ENCODE results near the gene ALS2. TPM values are rescaled to one million over a fixed set of nuclear protein-coding genes. Genes with fewer than 3 reads are reported as not detected.
"Not testable (repeated sequence)": the region's sequence is repeated elsewhere in the genome, so short reads cannot be mapped to it uniquely, and the experiment has no call there.

Gene ALS2
- total RNA-seq, 1 experiment from 2014 or later: 23.8 TPM

GRCh38 chr2:201816657-201817575 lies 36.2 kb upstream of the ALS2 start:
- POLR2A ChIA-PET (ENCODE audit: unreplicated experiment): no interaction called here

DNA sequence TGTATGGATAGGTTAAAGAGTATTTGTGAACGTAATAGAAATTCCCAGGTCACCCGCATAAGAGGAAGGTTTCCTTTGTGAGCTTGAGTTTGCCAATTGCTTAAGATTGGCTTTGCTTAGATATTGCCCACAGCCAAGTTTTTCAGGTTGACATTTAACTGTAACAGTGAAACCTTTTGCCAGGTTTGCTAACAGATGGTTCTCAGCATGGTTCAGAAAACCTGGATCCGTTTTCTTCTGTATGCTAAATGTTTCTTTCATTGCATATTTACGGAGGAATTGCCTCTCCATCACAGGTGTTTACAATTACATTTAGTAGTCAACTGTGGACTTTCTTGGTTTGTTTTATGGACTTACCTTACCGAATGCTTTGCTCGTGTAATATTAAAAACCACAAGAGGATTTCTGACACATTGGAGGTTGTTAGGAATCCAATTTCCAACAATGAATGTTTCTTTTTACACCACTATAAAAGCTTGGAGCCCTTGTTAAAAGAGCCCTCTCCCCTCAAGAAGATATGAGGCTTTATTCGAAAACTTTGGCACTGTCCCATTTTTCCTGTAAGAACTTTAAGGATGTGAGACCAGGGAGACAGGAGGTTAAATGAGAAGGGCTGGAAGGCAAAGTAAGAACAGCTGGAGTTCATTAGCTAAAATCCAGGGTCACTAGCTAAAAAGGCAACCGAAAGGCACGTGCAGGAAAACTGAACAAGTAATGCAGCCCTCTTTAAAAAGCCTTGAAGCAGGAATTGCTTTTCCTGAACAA lies 33.4 kb upstream of the ALS2 start:
- POLR2A ChIA-PET (ENCODE audit: unreplicated experiment): no interaction called here
- Histone ChIP-seq H3F3A (ENCODE audit: low read length, unreplicated experiment) (no peaks in the 10 kb centered on the region), H2AFZ (ENCODE audit: low read length) (no peak overlapping the region), H3K79me2 (ENCODE audit: low read length) (no peaks in the 10 kb centered on the region), H3K27ac (ENCODE audit: low read length) (no peak overlapping the region), H3K9me3 (ENCODE audit: low read length) (no peaks in the 10 kb centered on the region), H3K27me3 (ENCODE audit: low read length) (no peaks in the 10 kb centered on the region), H3K4me3 (ENCODE audit: low read length) (no peak overlapping the region), H3K4me2 (ENCODE audit: low read length) (no peak overlapping the region), H4K20me1 (ENCODE audit: low read length) (no peaks in the 10 kb centered on the region), H3K9me2 (replicated peaks; ENCODE audit: low read length) (no peaks in the 10 kb centered on the region), H3K36me3 (ENCODE audit: low read depth, low read length) (no peaks in the 10 kb centered on the region), H3K9ac (ENCODE audit: low read length) (no peak overlapping the region), H3K4me1 (ENCODE audit: insufficient read depth, low read length) (no peaks in the 10 kb centered on the region)
- BruUV-seq (replicated peaks): no TSS peak
- intact Hi-C loops (cut with micrococcal nuclease): no loop called here
- DNase-seq (no peak), ATAC-seq (no peak)
- TF ChIP-seq CTCF (conservative IDR thresholded peaks at IDR 0.05; ENCODE audit: low read depth, low read length) (no peak), EZH2 (IDR thresholded peaks at IDR 0.05; ENCODE audit: low read length, unreplicated experiment) (no peak), EZH2phosphoT487 (IDR thresholded peaks at IDR 0.05; ENCODE audit: borderline replicate concordance, low read length) (no peak)
- CTCF ChIA-PET: interaction anchor here (0.6 kb wide), 1 partner anchor 64 kb away, joined by 10 read pairs; no protein-coding TSS in a partner anchor

More at GRCh38 chr2:201816657-201817575, 36.2 kb upstream of the ALS2 start:
- Histone ChIP-seq H3K27ac (ENCODE audit: low read length) (no peak overlapping the region), H3K36me3 (ENCODE audit: low read depth, low read length) (no peaks in the 10 kb centered on the region), H3F3A (ENCODE audit: low read length, unreplicated experiment) (no peaks in the 10 kb centered on the region), H3K9ac (ENCODE audit: low read length) (no peak overlapping the region), H3K9me3 (ENCODE audit: low read length) (no peaks in the 10 kb centered on the region), H3K4me3 (ENCODE audit: low read length) (no peak overlapping the region), H4K20me1 (ENCODE audit: low read length) (no peaks in the 10 kb centered on the region), H3K79me2 (ENCODE audit: low read length) (no peaks in the 10 kb centered on the region), H3K27me3 (ENCODE audit: low read length) (no peaks in the 10 kb centered on the region), H3K4me2 (ENCODE audit: low read length) (no peak overlapping the region), H3K9me2 (replicated peaks; ENCODE audit: low read length) (no peaks in the 10 kb centered on the region), H3K4me1 (ENCODE audit: insufficient read depth, low read length) (no peaks in the 10 kb centered on the region), H2AFZ (ENCODE audit: low read length) (no peak overlapping the region)
- intact Hi-C loops (cut with micrococcal nuclease): no loop called here
- TF ChIP-seq CTCF (conservative IDR thresholded peaks at IDR 0.05; ENCODE audit: low read depth, low read length) (no peak), EZH2 (IDR thresholded peaks at IDR 0.05; ENCODE audit: low read length, unreplicated experiment) (no peak), EZH2phosphoT487 (IDR thresholded peaks at IDR 0.05; ENCODE audit: borderline replicate concordance, low read length) (no peak)
- no TSS peak for BruUV-seq (replicated peaks)
- DNase-seq: no peak
- ATAC-seq: no peak
- CTCF ChIA-PET: no interaction called here

DNA sequence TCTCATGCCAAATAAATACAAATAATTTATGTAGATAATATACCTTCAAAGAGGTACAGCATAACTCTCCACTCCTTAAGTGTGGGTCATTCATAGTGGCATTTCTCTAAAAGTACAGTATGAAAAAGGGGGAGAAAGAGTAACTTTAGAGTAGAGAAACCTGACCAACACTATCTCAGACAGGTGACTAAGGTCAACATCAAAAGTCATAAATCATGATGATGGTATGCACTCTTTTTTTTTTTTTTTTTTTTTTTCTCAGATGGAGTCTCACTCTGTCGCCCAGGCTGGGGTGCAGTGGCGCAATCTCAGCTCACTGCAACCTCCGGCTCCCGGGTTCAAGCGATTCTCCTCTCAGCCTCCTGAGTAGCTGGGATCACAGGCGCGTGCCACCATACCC lies 29.9 kb upstream of the ALS2 start:
- CTCF ChIA-PET; H3K27me3 ChIP-seq (ENCODE audit: low read length); H3K4me2 ChIP-seq (ENCODE audit: low read length); BruUV-seq (replicated peaks); ATAC-seq; H3F3A ChIP-seq (ENCODE audit: low read length, unreplicated experiment); H3K9me2 ChIP-seq (replicated peaks; ENCODE audit: low read length); DNase-seq; H3K9ac ChIP-seq (ENCODE audit: low read length); H3K4me1 ChIP-seq (ENCODE audit: insufficient read depth, low read length); H3K36me3 ChIP-seq (ENCODE audit: low read depth, low read length); H4K20me1 ChIP-seq (ENCODE audit: low read length); intact Hi-C loops (cut with micrococcal nuclease); H3K79me2 ChIP-seq (ENCODE audit: low read length); H3K27ac ChIP-seq (ENCODE audit: low read length); POLR2A ChIA-PET (ENCODE audit: unreplicated experiment); H2AFZ ChIP-seq (ENCODE audit: low read length); H3K4me3 ChIP-seq (ENCODE audit: low read length); H3K9me3 ChIP-seq (ENCODE audit: low read length): not testable (repeated sequence)

All from PC-3 (cell line).